ENCODE data around the gene RBP4. TPM values are rescaled to one million over a fixed set of nuclear protein-coding genes. Genes with fewer than 3 reads are reported as not detected.

RBP4 gene
- polyA plus RNA-seq, 1 of the 3 experiments (the other 2 are of a cell fraction): not detected

GRCh38 chr10:93598157-93598556 lies 2.9 kb downstream of the RBP4 start:
- no peaks in the 10 kb centered on the region for H3K9me2 ChIP-seq
- H3K27me3 ChIP-seq (ENCODE audit: insufficient read depth): peaks cover 23% of the 10 kb centered on the region; the same call in 1 of the 2 replicates
- H3K27ac ChIP-seq (ENCODE audit: low read depth in 2 of 2, low read length in 1 of 2): no peak overlapping the region
- H3K36me3 ChIP-seq (replicated peaks in 1 of 2; ENCODE audit: control insufficient read depth in 1 of 2, insufficient read depth in 2 of 2, low read length in 1 of 2): no peaks in the 10 kb centered on the region
- no peaks in the 10 kb centered on the region for H3K79me2 ChIP-seq (ENCODE audit: insufficient read depth)
- ChIA-PET POLR2A (no interaction called here), CTCF (no interaction called here)
- TF ChIP-seq JUND (IDR thresholded peaks at IDR 0.05): no peak
- TF ChIP-seq EZH2phosphoT487 (IDR thresholded peaks at IDR 0.05; ENCODE audit: borderline replicate concordance, low read depth): no peak
- no peak for TF ChIP-seq NFIC (IDR thresholded peaks at IDR 0.05; ENCODE audit: borderline replicate concordance)
- TF ChIP-seq GABPA (IDR thresholded peaks at IDR 0.05; ENCODE audit: low read depth): no peak
- TF ChIP-seq RAD21 (IDR thresholded peaks at IDR 0.05; ENCODE audit: low read length): no peak
- no peak for TF ChIP-seq SIN3A (IDR thresholded peaks at IDR 0.05; ENCODE audit: borderline replicate concordance, low read depth, low read length)
- TF ChIP-seq GATA2 (CRISPR knock-in tag; IDR thresholded peaks at IDR 0.05): no peak
- TF ChIP-seq RFX5 (IDR thresholded peaks at IDR 0.05; ENCODE audit: low read length): no peak
- no peak for TF ChIP-seq SMC3 (IDR thresholded peaks at IDR 0.05; ENCODE audit: low read depth, low read length)
- TF ChIP-seq NRF1 (IDR thresholded peaks at IDR 0.05; ENCODE audit: low read depth, low read length): no peak
- TF ChIP-seq ELF1 (IDR thresholded peaks at IDR 0.05): no peak
- no peak for TF ChIP-seq ZBTB33 (IDR thresholded peaks at IDR 0.05; ENCODE audit: borderline replicate concordance, low read depth)
- TF ChIP-seq YY1 (IDR thresholded peaks at IDR 0.05; ENCODE audit: low read depth): no peak
- no peak for TF ChIP-seq MXI1 (IDR thresholded peaks at IDR 0.05; ENCODE audit: low read depth, low read length)
- no peak for TF ChIP-seq EP300 (IDR thresholded peaks at IDR 0.05; ENCODE audit: borderline replicate concordance in 1 of 2, low read depth in 1 of 2, low read length in 1 of 2)
- WGBS (ENCODE audit: low lambda C conversion rate): 45% methylated on average over 5 of the region's 5 CpGs
- H3K4me2 ChIP-seq: no peak overlapping the region
- peaks cover 0 to 5% of the 10 kb centered on the region in 2 experiments; a peak in 1 of 4 replicates for H3K4me1 ChIP-seq (ENCODE audit: control insufficient read depth in 1 of 2, insufficient read depth in 2 of 2, low read depth in 1 of 2, low read length in 1 of 2)
- H3K9me3 ChIP-seq: no peaks in the 10 kb centered on the region
- H3K9ac ChIP-seq: no peak overlapping the region
- no peaks in the 10 kb centered on the region for H3F3A ChIP-seq (replicated peaks; ENCODE audit: insufficient read depth)
- no peak overlapping the region for H2AFZ ChIP-seq (ENCODE audit: low read depth)
- H3K4me3 ChIP-seq (ENCODE audit: low read depth in 2 of 2, low read length in 1 of 2): no peak overlapping the region
- DNase-seq: no peak
- H4K20me1 ChIP-seq (ENCODE audit: insufficient read depth): no peaks in the 10 kb centered on the region

- peaks cover 0 to 5% of the 10 kb centered on the region in 2 experiments; a peak in 1 of 4 replicates for H3K4me1 ChIP-seq (ENCODE audit: control insufficient read depth in 1 of 2, insufficient read depth in 2 of 2, low read depth in 1 of 2, low read length in 1 of 2)
- POLR2A ChIA-PET: no interaction called here
- no peak overlapping the region for H3K9ac ChIP-seq
- TF ChIP-seq TCF12 (IDR thresholded peaks at IDR 0.05) (no peak), USF2 (IDR thresholded peaks at IDR 0.05; ENCODE audit: borderline replicate concordance, low read depth, low read length) (no peak), RCOR1 (IDR thresholded peaks at IDR 0.05; ENCODE audit: low read length) (no peak), JUND (IDR thresholded peaks at IDR 0.05) (no peak), ZBTB33 (IDR thresholded peaks at IDR 0.05; ENCODE audit: borderline replicate concordance, low read depth) (no peak), NRF1 (IDR thresholded peaks at IDR 0.05; ENCODE audit: low read depth, low read length) (no peak), EP300 (IDR thresholded peaks at IDR 0.05; ENCODE audit: borderline replicate concordance in 1 of 2, low read depth in 1 of 2, low read length in 1 of 2) (no peak), NFIC (IDR thresholded peaks at IDR 0.05; ENCODE audit: borderline replicate concordance) (no peak), RAD21 (IDR thresholded peaks at IDR 0.05; ENCODE audit: low read length) (no peak)
- CTCF ChIA-PET: no interaction called here
- 50% methylated on average over 1 of the region's 1 CpG for WGBS (ENCODE audit: low lambda C conversion rate)
- DNase-seq: no peak
- no peak overlapping the region for H3K4me2 ChIP-seq
- H3K27ac ChIP-seq (ENCODE audit: low read depth in 2 of 2, low read length in 1 of 2): no peak overlapping the region
- no peaks in the 10 kb centered on the region for H3F3A ChIP-seq (replicated peaks; ENCODE audit: insufficient read depth)
- H3K9me3 ChIP-seq: no peaks in the 10 kb centered on the region
- H3K4me3 ChIP-seq (ENCODE audit: low read depth in 2 of 2, low read length in 1 of 2): no peak overlapping the region
- no peak overlapping the region for H2AFZ ChIP-seq (ENCODE audit: low read depth)
- H3K79me2 ChIP-seq (ENCODE audit: insufficient read depth): no peaks in the 10 kb centered on the region
- H3K27me3 ChIP-seq (ENCODE audit: insufficient read depth): peaks cover 15% of the 10 kb centered on the region; the same call in 1 of the 2 replicates
- H4K20me1 ChIP-seq (ENCODE audit: insufficient read depth): no peaks in the 10 kb centered on the region
- no peaks in the 10 kb centered on the region for H3K9me2 ChIP-seq
- no peaks in the 10 kb centered on the region for H3K36me3 ChIP-seq (replicated peaks in 1 of 2; ENCODE audit: control insufficient read depth in 1 of 2, insufficient read depth in 2 of 2, low read length in 1 of 2)
Measured at GRCh38 chr10:93597075-93597599, 3.9 kb downstream of the RBP4 start.
